Measurements from ENCODE around the gene EXD2.

DNA sequence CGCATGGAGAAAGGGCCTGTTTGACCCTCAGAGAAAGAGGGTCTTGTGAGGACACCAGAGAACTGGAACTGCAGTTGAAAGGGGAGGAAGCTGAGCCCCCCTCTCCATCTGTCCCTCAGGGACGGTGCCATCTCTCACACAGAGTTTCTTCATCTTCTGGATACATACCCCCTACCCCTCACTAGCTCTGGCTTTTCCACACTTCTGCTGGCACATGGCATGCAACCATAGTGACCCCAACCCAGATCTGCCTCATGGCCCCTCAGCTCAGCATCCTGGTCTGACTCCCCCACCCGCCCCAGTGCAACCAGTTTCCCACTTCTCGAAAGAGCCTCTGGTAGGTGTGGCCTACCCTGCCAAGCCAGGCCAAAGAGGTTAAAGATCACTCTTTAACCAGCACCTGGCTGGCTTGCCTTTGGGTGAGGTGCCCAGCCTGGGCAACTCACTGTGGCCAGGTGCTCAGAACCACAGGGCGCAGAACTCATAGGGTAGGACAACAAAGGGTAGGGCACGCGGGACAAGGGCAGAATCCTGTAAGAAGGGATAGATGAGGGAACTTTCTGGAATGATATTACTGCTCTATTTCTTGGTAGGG lies 94.5 kb downstream of the EXD2 start:
- TF ChIP-seq, protein P1, sequence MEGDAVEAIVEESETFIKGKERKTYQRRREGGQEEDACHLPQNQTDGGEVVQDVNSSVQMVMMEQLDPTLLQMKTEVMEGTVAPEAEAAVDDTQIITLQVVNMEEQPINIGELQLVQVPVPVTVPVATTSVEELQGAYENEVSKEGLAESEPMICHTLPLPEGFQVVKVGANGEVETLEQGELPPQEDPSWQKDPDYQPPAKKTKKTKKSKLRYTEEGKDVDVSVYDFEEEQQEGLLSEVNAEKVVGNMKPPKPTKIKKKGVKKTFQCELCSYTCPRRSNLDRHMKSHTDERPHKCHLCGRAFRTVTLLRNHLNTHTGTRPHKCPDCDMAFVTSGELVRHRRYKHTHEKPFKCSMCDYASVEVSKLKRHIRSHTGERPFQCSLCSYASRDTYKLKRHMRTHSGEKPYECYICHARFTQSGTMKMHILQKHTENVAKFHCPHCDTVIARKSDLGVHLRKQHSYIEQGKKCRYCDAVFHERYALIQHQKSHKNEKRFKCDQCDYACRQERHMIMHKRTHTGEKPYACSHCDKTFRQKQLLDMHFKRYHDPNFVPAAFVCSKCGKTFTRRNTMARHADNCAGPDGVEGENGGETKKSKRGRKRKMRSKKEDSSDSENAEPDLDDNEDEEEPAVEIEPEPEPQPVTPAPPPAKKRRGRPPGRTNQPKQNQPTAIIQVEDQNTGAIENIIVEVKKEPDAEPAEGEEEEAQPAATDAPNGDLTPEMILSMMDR (IDR thresholded peaks at IDR 0.05; ENCODE audit: borderline replicate concordance, extremely low read depth, low read length, poor library complexity, severe bottlenecking), result no peak
- no peak for TF ChIP-seq EZH2 (IDR thresholded peaks at IDR 0.05; ENCODE audit: borderline replicate concordance, low read depth, low read length, severe bottlenecking)
